Measurements from ENCODE around the gene MYPOP. TPM values are rescaled to one million over a fixed set of nuclear protein-coding genes. Genes with fewer than 3 reads are reported as not detected.

The MYPOP gene
- total RNA-seq, 1 donor from 2014 or later = 9.4 TPM

Other genes starting within 250 kb of the MYPOP start
- 4.2 and 5.3 TPM in 2 replicates for gene GIPR, start 234.4 kb downstream of the MYPOP start, total RNA-seq
- 489 and 509 TPM in 2 replicates for gene SNRPD2, start 210.7 kb downstream of the MYPOP start, total RNA-seq
- gene QPCTL, start 209.9 kb downstream of the MYPOP start, total RNA-seq = 6.4 and 10.2 TPM in 2 replicates
- gene FBXO46, start 171.7 kb downstream of the MYPOP start, total RNA-seq = 35.1 and 41.9 TPM in 2 replicates
- not detected in 2 replicates for gene MEIOSIN, start 169.2 kb downstream of the MYPOP start, total RNA-seq
- gene SIX5, start 133.4 kb downstream of the MYPOP start, total RNA-seq = 1.6 and 2.4 TPM in 2 replicates
- 22.5 and 25.9 TPM in 2 replicates for gene DMPK, start 120.1 kb downstream of the MYPOP start, total RNA-seq
- 34.9 and 35.1 TPM in 2 replicates for gene DMWD, start 109.8 kb downstream of the MYPOP start, total RNA-seq
- gene RSPH6A, start 87.3 kb downstream of the MYPOP start, total RNA-seq = 0.46 and 0.56 TPM in 2 replicates
- gene SYMPK, start 39.5 kb downstream of the MYPOP start, total RNA-seq = 107 and 111 TPM in 2 replicates
- gene FOXA3, start 38.3 kb downstream of the MYPOP start, total RNA-seq = not detected in 2 replicates
- 15.2 and 16.3 TPM in 2 replicates for gene IRF2BP1, start 16.5 kb downstream of the MYPOP start, total RNA-seq
- not detected in 2 replicates for gene NANOS2, start 12.2 kb upstream of the MYPOP start, total RNA-seq
- gene NOVA2, start 71.3 kb upstream of the MYPOP start, total RNA-seq = 0.10 and 0.51 TPM in 2 replicates
- 24.2 and 24.8 TPM in 2 replicates for gene CCDC61, start 92.9 kb upstream of the MYPOP start, total RNA-seq
- gene PGLYRP1, start 120.4 kb upstream of the MYPOP start, total RNA-seq = not detected in 2 replicates
- gene IGFL4, start 138.4 kb upstream of the MYPOP start, total RNA-seq = not detected in 2 replicates
- not detected in 2 replicates for gene IGFL3, start 222.1 kb upstream of the MYPOP start, total RNA-seq
- not detected in 2 replicates for gene IGFL2, start 245.6 kb upstream of the MYPOP start, total RNA-seq